Measurements from ENCODE around the gene ARSG.
A peak's percentile ranks its signal among the peaks of the same experiment; 100 is the strongest.

ARSG gene

GRCh38 chr17:68421486-68421885, 130.2 kb downstream of the ARSG start:
- DNase-seq (ENCODE audit: insufficient read length, low spot score) (no peak), FAIRE-seq (no peak)

- no peak for DNase-seq (ENCODE audit: insufficient read length, low spot score)
- no peak for FAIRE-seq
Measured at GRCh38 chr17:68422821-68423220, 131.5 kb downstream of the ARSG start.

- DNase-seq (ENCODE audit: insufficient read length, low spot score), result no peak
- FAIRE-seq, result no peak
Measured at GRCh38 chr17:68423251-68423650, 132.0 kb downstream of the ARSG start.

- DNase-seq (ENCODE audit: insufficient read length, low spot score), result no peak
Measured at GRCh38 chr17:68424203-68424602, 132.9 kb downstream of the ARSG start.

GRCh38 chr17:68424861-68425260, 133.6 kb downstream of the ARSG start:
- no peak for DNase-seq (ENCODE audit: insufficient read length, low spot score)
- no peak for FAIRE-seq

More at GRCh38 chr17:68424203-68424602, 132.9 kb downstream of the ARSG start:
- FAIRE-seq, result no peak

GRCh38 chr17:68425979-68426378, 134.7 kb downstream of the ARSG start:
- DNase-seq (ENCODE audit: insufficient read length, low spot score), result no peak
- no peak for FAIRE-seq

- no peak for DNase-seq (ENCODE audit: insufficient read length, low spot score)
- no peak for FAIRE-seq
Measured at GRCh38 chr17:68427575-68427974, 136.3 kb downstream of the ARSG start.

GRCh38 chr17:68428498-68429172, 137.3 kb downstream of the ARSG start:
- no peak for DNase-seq (ENCODE audit: insufficient read length, low spot score)
- no peak for FAIRE-seq

GRCh38 chr17:68429881-68430280, 138.6 kb downstream of the ARSG start:
- FAIRE-seq (no peak), DNase-seq (ENCODE audit: insufficient read length, low spot score) (no peak)

- FAIRE-seq (no peak), DNase-seq (ENCODE audit: insufficient read length, low spot score) (no peak)
Measured at GRCh38 chr17:68431045-68431608, 139.8 kb downstream of the ARSG start.

- DNase-seq (ENCODE audit: insufficient read length, low spot score), result peak; percentile 36
- no peak for FAIRE-seq
Measured at GRCh38 chr17:68431661-68432071, 140.4 kb downstream of the ARSG start.

GRCh38 chr17:68432086-68432864, 141.0 kb downstream of the ARSG start:
- FAIRE-seq (peak; percentile 26), DNase-seq (ENCODE audit: insufficient read length, low spot score) (no peak)

GRCh38 chr17:68433211-68433610, 141.9 kb downstream of the ARSG start:
- DNase-seq (ENCODE audit: insufficient read length, low spot score), result no peak
- FAIRE-seq, result no peak

- FAIRE-seq (no peak), DNase-seq (ENCODE audit: insufficient read length, low spot score) (no peak)
Measured at GRCh38 chr17:68433911-68434508, 142.7 kb downstream of the ARSG start.

GRCh38 chr17:68435361-68435760, 144.1 kb downstream of the ARSG start:
- DNase-seq (ENCODE audit: insufficient read length, low spot score) (no peak), FAIRE-seq (no peak)

- peak; percentile 84 for DNase-seq (ENCODE audit: insufficient read length, low spot score)
- peak; percentile 90 for FAIRE-seq
Measured at GRCh38 chr17:68435876-68436842, 144.9 kb downstream of the ARSG start.

GRCh38 chr17:68437979-68438822, 146.9 kb downstream of the ARSG start:
- DNase-seq (ENCODE audit: insufficient read length, low spot score) (no peak), FAIRE-seq (no peak)

- FAIRE-seq (no peak), DNase-seq (ENCODE audit: insufficient read length, low spot score) (no peak)
Measured at GRCh38 chr17:68439656-68440290, 148.5 kb downstream of the ARSG start.

GRCh38 chr17:68440526-68440925, 149.2 kb downstream of the ARSG start:
- DNase-seq (ENCODE audit: insufficient read length, low spot score), result no peak
- no peak for FAIRE-seq

Measured in HTR-8/SVneo (cell line).